IMR-90 (cell line): Measurements from ENCODE around the gene ZFAND2A. TPM values are rescaled to one million over a fixed set of nuclear protein-coding genes. Genes with fewer than 3 reads are reported as not detected.
"Not testable (repeated sequence)": the region's sequence is repeated elsewhere in the genome, so short reads cannot be mapped to it uniquely, and the experiment has no call there.

Source experiments
- ATAC-seq: fragments of 200-7000 bp; cut with Tn5 transposase; 2 replicates; pipeline ENCODE4 v1.9.1; 2020; ENCODE audit warnings: low read depth, mild to moderate bottlenecking, moderate library complexity
- BruUV-seq: library from RNA; stranded (reverse); fragments of 400-500 nt; replicated peaks from 2 replicates; lab custom pipeline; 2021; lab: Mats Ljungman, UMichigan
- CTCF ChIA-PET: fragments of 300-600 bp; formaldehyde crosslinking; extraction: SDS; loops from one replicate; lab custom pipeline; 2021; ENCODE audit warnings: antibody characterized with exemption; lab: Yijun Ruan, JAX
- POLR2A ChIA-PET: fragments of 300-600 bp; sonication (Branson Sonifier 250); formaldehyde crosslinking; loops from one replicate; lab custom pipeline; 2022; ENCODE audit warnings: antibody characterized with exemption; ENCODE audit not compliant: unreplicated experiment; lab: Charles Lee
- DNase-seq: peaks from one replicate; pipeline ENCODE4 v3.0.0; 2013
- H2AFZ ChIP-seq: replicated peaks from 2 replicates; pipeline ENCODE3; 2013; ENCODE audit warnings: low read length, mild to moderate bottlenecking; ENCODE audit not compliant: poor library complexity
- H2AK5ac ChIP-seq: 2 replicates; pipeline ENCODE4 v1.6.1; 2013; ENCODE audit warnings: low read depth, low read length, inconsistent platforms
- H2AK9ac ChIP-seq: replicated peaks from 2 replicates; pipeline ENCODE3; 2013; ENCODE audit warnings: mild to moderate bottlenecking, low read depth, low read length, moderate library complexity; ENCODE audit not compliant: poor library complexity
- H2BK120ac ChIP-seq: 2 replicates; pipeline ENCODE4 v1.6.1; 2013; ENCODE audit warnings: low read depth, low read length, inconsistent platforms
- H2BK15ac ChIP-seq: 3 replicates; pipeline ENCODE4 v1.6.1; 2013; ENCODE audit warnings: low read depth, low read length, inconsistent platforms
- H2BK20ac ChIP-seq: 2 replicates; pipeline ENCODE4 v1.6.1; 2013; ENCODE audit warnings: low read depth, mild to moderate bottlenecking, inconsistent platforms, low read length, moderate library complexity
- H2BK5ac ChIP-seq: 2 replicates; pipeline ENCODE4 v1.6.1; 2013; ENCODE audit warnings: mild to moderate bottlenecking, low read depth, low read length, inconsistent platforms; ENCODE audit not compliant: poor library complexity, severe bottlenecking
- H3K14ac ChIP-seq: replicated peaks from 2 replicates; pipeline ENCODE4 v1.6.1; 2013; ENCODE audit warnings: low read depth, low read length, inconsistent platforms
- H3K18ac ChIP-seq: 2 replicates; pipeline ENCODE4 v1.6.1; 2013; ENCODE audit warnings: low read depth, low read length, control low read depth
- H3K23ac ChIP-seq: 2 replicates; pipeline ENCODE4 v1.6.1; 2013; ENCODE audit warnings: low read depth, low read length, inconsistent platforms
- H3K27ac ChIP-seq: 2 replicates; pipeline ENCODE4 v1.5.1; 2013; ENCODE audit warnings: mild to moderate bottlenecking, control low read depth, low read length; ENCODE audit not compliant: insufficient read depth
- H3K27me3 ChIP-seq: 2 replicates; pipeline ENCODE4 v1.6.1; 2013; ENCODE audit warnings: low read length; ENCODE audit not compliant: control insufficient read depth, insufficient read depth
- H3K36me3 ChIP-seq: 2 replicates; pipeline ENCODE4 v1.6.1; 2013; ENCODE audit warnings: low read length, mixed read lengths; ENCODE audit not compliant: control insufficient read depth, insufficient read depth
- H3K4ac ChIP-seq: 2 replicates; pipeline ENCODE4 v1.6.1; 2013; ENCODE audit warnings: low read depth, low read length, inconsistent platforms
- H3K4me1 ChIP-seq: 2 replicates; pipeline ENCODE4 v1.6.1; 2013; ENCODE audit warnings: low read length, mixed read lengths; ENCODE audit not compliant: control insufficient read depth, insufficient read depth
- H3K4me2 ChIP-seq: 2 replicates; pipeline ENCODE4 v1.6.1; 2013; ENCODE audit warnings: low read depth, mild to moderate bottlenecking, control low read depth, low read length, moderate library complexity
- H3K4me3 ChIP-seq: 2 replicates; pipeline ENCODE4 v1.5.1; 2013; ENCODE audit warnings: low read depth, mild to moderate bottlenecking, control low read depth, low read length, moderate library complexity; ENCODE audit not compliant: insufficient read depth
- H3K56ac ChIP-seq: 2 replicates; pipeline ENCODE4 v1.6.1; 2013; ENCODE audit warnings: low read length, inconsistent platforms; ENCODE audit not compliant: insufficient read depth; ENCODE audit errors: extremely low read depth
- H3K79me1 ChIP-seq, 2 experiments: 2 replicates each; pipeline ENCODE4 v1.6.1; 2013; ENCODE audit warnings: low read length in 2 of 2, inconsistent platforms in 1 of 2, low read depth in 1 of 2
- H3K9ac ChIP-seq: 2 replicates; pipeline ENCODE4 v1.6.1; 2013; ENCODE audit warnings: low read depth, low read length, control low read depth
- H3K9me1 ChIP-seq: 2 replicates; pipeline ENCODE4 v1.6.1; 2013; ENCODE audit warnings: low read length, inconsistent platforms; ENCODE audit not compliant: insufficient read depth
- H3K9me3 ChIP-seq: 2 replicates; pipeline ENCODE4 v1.6.1; 2013; ENCODE audit warnings: low read length; ENCODE audit not compliant: control insufficient read depth, insufficient read depth
- H4K20me1 ChIP-seq: 2 replicates; pipeline ENCODE4 v1.6.1; 2013; ENCODE audit warnings: low read length, inconsistent platforms; ENCODE audit not compliant: insufficient read depth
- H4K5ac ChIP-seq: 2 replicates; pipeline ENCODE4 v1.6.1; 2013; ENCODE audit warnings: mild to moderate bottlenecking, low read depth, low read length, control low read depth
- H4K8ac ChIP-seq, 2 experiments: 2 replicates each; pipeline ENCODE4 v1.6.1; 2013; ENCODE audit warnings: low read depth in 2 of 2, low read length in 2 of 2, control low read depth in 1 of 2, inconsistent platforms in 1 of 2
- H4K91ac ChIP-seq: 2 replicates; pipeline ENCODE4 v1.6.1; 2013; ENCODE audit warnings: low read depth, low read length, inconsistent platforms; ENCODE audit not compliant: insufficient read depth
- WGBS, 2 experiments: methylation state at CpG; one replicate each; pipeline versions ENCODE4 v1.1.5 to v1.1.7; 2013; ENCODE audit warnings: missing lambda C conversion rate in 2 of 2; ENCODE audit not compliant: insufficient read length in 1 of 2; ENCODE audit errors: extremely low coverage in 2 of 2; 5-methylcytosine and 5-hydroxymethylcytosine counted together
- dilution Hi-C: fragments of 300-500 bp; cut with HindIII; formaldehyde crosslinking; loops from one replicate; pipeline ENCODE4 v1.14.3; 2018; ENCODE audit warnings: low sequenced_read_pairs; ENCODE audit not compliant: unreplicated experiment
- in situ Hi-C: fragments of 300-500 bp; cut with MboI; formaldehyde crosslinking; loops from 3 replicates; pipeline ENCODE4 v1.14.3; 2019; ENCODE audit warnings: low sequenced_read_pairs, inconsistent platforms, mixed read lengths
- intact Hi-C: fragments of 100-400 bp; cut with micrococcal nuclease; formaldehyde crosslinking; loops from 2 replicates; pipeline ENCODE4 v1.10.0; 2022
- polyA plus RNA-seq, 3 experiments: library from polyadenylated mRNA; depleted of rRNA; stranded (reverse); fragments of >200 nt; gene quantifications; 2 replicates each; pipeline ENCODE4 v1.2.3, GENCODE V29; 2012; ENCODE audit warnings: low replicate concordance in 1 of 3
- total RNA-seq: library from RNA; depleted of rRNA; stranded (reverse); fragments of >200 nt; gene quantifications from 2 replicates; pipeline ENCODE4 v1.2.3, GENCODE V29; 2012

ZFAND2A gene
- total and polyA plus RNA-seq, 2 of the 4 experiments (the other 2 are of a cell fraction), result 11.8 to 28.7 TPM

DNA sequence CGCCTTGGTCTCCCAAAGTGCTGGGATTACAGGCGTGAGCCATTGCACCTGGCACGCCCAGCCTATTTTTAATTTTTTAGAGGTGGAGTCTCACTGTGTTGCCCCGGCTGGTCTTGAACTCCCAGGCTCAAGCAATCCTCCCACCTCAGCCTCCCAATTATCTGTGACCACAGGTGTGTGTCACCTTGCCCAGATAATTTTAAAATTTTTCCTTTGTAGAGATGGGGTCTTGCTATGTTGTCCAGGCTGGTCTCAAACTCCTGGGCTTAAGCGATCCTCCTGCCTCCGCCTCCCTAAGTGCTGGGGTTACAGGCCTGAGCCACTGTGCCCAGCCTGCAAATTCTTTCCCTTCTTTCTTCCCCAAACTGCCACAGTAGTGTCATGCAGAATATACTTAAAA, 42.9 kb upstream of the ZFAND2A start:
- H3K9me1 ChIP-seq, H3K4me2 ChIP-seq, H3K4ac ChIP-seq, DNase-seq, H4K20me1 ChIP-seq, H3K18ac ChIP-seq, H3K9me3 ChIP-seq, H3K4me1 ChIP-seq, H3K27ac ChIP-seq, ATAC-seq, in situ Hi-C loops, H3K4me3 ChIP-seq, H3K9ac ChIP-seq, H2BK20ac ChIP-seq, POLR2A ChIA-PET, H3K23ac ChIP-seq, H3K14ac ChIP-seq, intact Hi-C loops, H2BK120ac ChIP-seq, H4K91ac ChIP-seq, H2AK9ac ChIP-seq, H3K36me3 ChIP-seq, dilution Hi-C loops, H4K8ac ChIP-seq, H2BK15ac ChIP-seq, H2BK5ac ChIP-seq, CTCF ChIA-PET, H3K79me1 ChIP-seq, H4K5ac ChIP-seq, H2AK5ac ChIP-seq, H3K56ac ChIP-seq, BruUV-seq, H2AFZ ChIP-seq: not testable (repeated sequence)
- no CpG with 5 or more reads among the region's 6 CpGs for WGBS, 2 experiments
- peaks cover 44% of the 10 kb centered on the region for H3K27me3 ChIP-seq
